SK-N-SH treated with all-trans-retinoic acid at 6 μM for 48 hours (cell line): Measurements from ENCODE around the gene KRTAP5-3.

ENCODE experiments used
- ATAC-seq: fragments of 200-7000 bp; cut with Tn5 transposase; 3 replicates; pipeline ENCODE4 v1.9.1; 2020; ENCODE audit warnings: mild to moderate bottlenecking, moderate library complexity
- ARNTL ChIP-seq: fragments of 450-650 bp; formaldehyde crosslinking; IDR thresholded peaks from 2 replicates; pipeline ENCODE4 v1.5.0; 2020; ENCODE audit warnings: low read depth, mild to moderate bottlenecking, moderate library complexity, borderline replicate concordance
- GLIS3 ChIP-seq: fragments of 250-450 bp; sonication (Bioruptor Pico); IDR thresholded peaks from 2 replicates; pipeline ENCODE4 v1.5.0; 2020; ENCODE audit warnings: mild to moderate bottlenecking, moderate library complexity
- ISL1 ChIP-seq: fragments of 250-450 bp; sonication (Bioruptor Pico); IDR thresholded peaks from 2 replicates; pipeline ENCODE4 v2.1.2; 2022; ENCODE audit warnings: mild to moderate bottlenecking, moderate library complexity
- OSR1 ChIP-seq: fragments of 250-450 bp; sonication (Bioruptor Pico); IDR thresholded peaks from 2 replicates; pipeline ENCODE4 v1.8.0; 2022; ENCODE audit warnings: moderate library complexity, mild to moderate bottlenecking, inconsistent platforms
- POU6F1 ChIP-seq: fragments of 250-450 bp; sonication (Bioruptor Pico); IDR thresholded peaks from 2 replicates; pipeline ENCODE4 v1.8.0; 2021; ENCODE audit warnings: low read depth, mild to moderate bottlenecking, moderate library complexity, borderline replicate concordance
- RARB ChIP-seq: fragments of 250-450 bp; sonication (Bioruptor Pico); IDR thresholded peaks from 2 replicates; pipeline ENCODE4 v1.8.0; 2021; ENCODE audit warnings: mild to moderate bottlenecking, moderate library complexity
- SNAI2 ChIP-seq: fragments of 250-450 bp; sonication (Bioruptor Pico); IDR thresholded peaks from 2 replicates; pipeline ENCODE4 v1.5.0; 2020; ENCODE audit warnings: mild to moderate bottlenecking, moderate library complexity
- ZC3H10 ChIP-seq: fragments of 250-450 bp; sonication (Bioruptor Pico); IDR thresholded peaks from 2 replicates; pipeline ENCODE4 v1.5.1; 2021; ENCODE audit warnings: mild to moderate bottlenecking, moderate library complexity
- ZFP3 ChIP-seq: fragments of 250-450 bp; sonication (Bioruptor Pico); IDR thresholded peaks from 2 replicates; pipeline ENCODE4 v1.5.0; 2020; ENCODE audit warnings: mild to moderate bottlenecking, moderate library complexity
- ZNF70 ChIP-seq: fragments of 450-650 bp; formaldehyde crosslinking; IDR thresholded peaks from 2 replicates; pipeline ENCODE4 v1.5.0; 2020; ENCODE audit warnings: mild to moderate bottlenecking, moderate library complexity
- ZNF8 ChIP-seq: fragments of 450-650 bp; formaldehyde crosslinking; IDR thresholded peaks from 2 replicates; pipeline ENCODE4 v1.5.0; 2020; ENCODE audit warnings: mild to moderate bottlenecking, moderate library complexity
- TF ChIP-seq, protein P1 (sequence below): fragments of 250-450 bp; sonication (Bioruptor Pico); IDR thresholded peaks from 2 replicates; pipeline ENCODE4 v1.5.0; 2020; ENCODE audit warnings: mild to moderate bottlenecking, moderate library complexity
- TF ChIP-seq, protein P2 (sequence below): fragments of 250-450 bp; sonication (Bioruptor Pico); IDR thresholded peaks from 2 replicates; pipeline ENCODE4 v1.5.1; 2021; ENCODE audit warnings: mild to moderate bottlenecking, moderate library complexity

The KRTAP5-3 gene

GRCh38 chr11:1558775-1559110, 49.5 kb downstream of the KRTAP5-3 start (continued):
- TF ChIP-seq, protein P1, sequence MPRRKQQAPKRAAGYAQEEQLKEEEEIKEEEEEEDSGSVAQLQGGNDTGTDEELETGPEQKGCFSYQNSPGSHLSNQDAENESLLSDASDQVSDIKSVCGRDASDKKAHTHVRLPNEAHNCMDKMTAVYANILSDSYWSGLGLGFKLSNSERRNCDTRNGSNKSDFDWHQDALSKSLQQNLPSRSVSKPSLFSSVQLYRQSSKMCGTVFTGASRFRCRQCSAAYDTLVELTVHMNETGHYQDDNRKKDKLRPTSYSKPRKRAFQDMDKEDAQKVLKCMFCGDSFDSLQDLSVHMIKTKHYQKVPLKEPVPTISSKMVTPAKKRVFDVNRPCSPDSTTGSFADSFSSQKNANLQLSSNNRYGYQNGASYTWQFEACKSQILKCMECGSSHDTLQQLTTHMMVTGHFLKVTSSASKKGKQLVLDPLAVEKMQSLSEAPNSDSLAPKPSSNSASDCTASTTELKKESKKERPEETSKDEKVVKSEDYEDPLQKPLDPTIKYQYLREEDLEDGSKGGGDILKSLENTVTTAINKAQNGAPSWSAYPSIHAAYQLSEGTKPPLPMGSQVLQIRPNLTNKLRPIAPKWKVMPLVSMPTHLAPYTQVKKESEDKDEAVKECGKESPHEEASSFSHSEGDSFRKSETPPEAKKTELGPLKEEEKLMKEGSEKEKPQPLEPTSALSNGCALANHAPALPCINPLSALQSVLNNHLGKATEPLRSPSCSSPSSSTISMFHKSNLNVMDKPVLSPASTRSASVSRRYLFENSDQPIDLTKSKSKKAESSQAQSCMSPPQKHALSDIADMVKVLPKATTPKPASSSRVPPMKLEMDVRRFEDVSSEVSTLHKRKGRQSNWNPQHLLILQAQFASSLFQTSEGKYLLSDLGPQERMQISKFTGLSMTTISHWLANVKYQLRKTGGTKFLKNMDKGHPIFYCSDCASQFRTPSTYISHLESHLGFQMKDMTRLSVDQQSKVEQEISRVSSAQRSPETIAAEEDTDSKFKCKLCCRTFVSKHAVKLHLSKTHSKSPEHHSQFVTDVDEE (CRISPR knock-in tag), result no peak
- TF ChIP-seq ARNTL (no peak), ZFP3 (CRISPR knock-in tag) (no peak)

DNA sequence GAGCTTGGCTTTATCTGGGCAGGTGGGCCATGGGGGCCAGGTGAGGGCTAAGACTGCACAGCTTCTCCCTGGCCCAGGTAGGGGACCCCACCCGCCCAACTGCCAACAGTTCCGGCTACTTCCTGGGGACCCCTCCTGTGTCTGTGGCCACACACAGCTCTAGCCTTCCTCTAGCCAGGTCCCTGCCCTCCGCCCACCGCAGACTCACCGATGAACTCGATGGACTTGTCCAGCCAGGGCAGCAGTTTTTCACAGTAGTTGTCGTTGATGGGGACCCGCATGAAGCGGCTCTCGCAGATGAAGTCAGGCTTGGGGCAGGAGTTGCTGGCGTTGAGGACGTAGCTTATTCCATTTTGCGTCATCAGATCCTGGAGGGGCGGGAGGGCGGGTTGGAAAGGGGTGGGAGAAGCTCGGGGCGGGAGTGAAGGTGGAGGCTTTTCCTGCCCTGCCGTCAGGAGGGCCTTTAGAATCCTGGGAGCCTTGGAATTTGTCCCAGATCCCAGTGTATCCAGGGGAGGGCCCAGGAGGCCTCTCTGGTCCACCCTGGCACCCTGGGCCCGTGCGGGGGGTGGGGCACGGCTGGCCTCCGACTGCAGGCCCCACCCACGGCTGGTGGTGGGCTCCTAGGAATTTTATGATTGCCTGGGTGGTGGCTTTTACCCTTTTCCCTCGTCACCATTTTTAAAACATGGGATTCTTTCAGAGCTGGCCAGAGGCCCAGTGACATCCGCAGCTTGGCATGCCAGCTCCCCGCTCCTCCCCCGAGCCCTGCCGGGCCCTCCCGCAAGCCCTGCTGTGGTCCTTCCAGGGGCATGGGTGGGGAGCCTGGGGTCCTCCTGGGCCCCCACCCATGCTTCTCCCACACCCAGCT, 50.1 kb downstream of the KRTAP5-3 start:
- peak; percentile 82 for ATAC-seq
- TF ChIP-seq POU6F1, result no peak
- TF ChIP-seq, protein P2, sequence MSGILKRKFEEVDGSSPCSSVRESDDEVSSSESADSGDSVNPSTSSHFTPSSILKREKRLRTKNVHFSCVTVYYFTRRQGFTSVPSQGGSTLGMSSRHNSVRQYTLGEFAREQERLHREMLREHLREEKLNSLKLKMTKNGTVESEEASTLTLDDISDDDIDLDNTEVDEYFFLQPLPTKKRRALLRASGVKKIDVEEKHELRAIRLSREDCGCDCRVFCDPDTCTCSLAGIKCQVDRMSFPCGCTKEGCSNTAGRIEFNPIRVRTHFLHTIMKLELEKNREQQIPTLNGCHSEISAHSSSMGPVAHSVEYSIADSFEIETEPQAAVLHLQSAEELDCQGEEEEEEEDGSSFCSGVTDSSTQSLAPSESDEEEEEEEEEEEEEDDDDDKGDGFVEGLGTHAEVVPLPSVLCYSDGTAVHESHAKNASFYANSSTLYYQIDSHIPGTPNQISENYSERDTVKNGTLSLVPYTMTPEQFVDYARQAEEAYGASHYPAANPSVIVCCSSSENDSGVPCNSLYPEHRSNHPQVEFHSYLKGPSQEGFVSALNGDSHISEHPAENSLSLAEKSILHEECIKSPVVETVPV (CRISPR knock-in tag), result no peak
- no peak for TF ChIP-seq OSR1 (CRISPR knock-in tag)
- no peak for TF ChIP-seq ZNF70 (CRISPR knock-in tag)
- TF ChIP-seq ZNF8 (CRISPR knock-in tag), result no peak
- TF ChIP-seq GLIS3 (CRISPR knock-in tag), result no peak
- no peak for TF ChIP-seq ARNTL
- no peak for TF ChIP-seq RARB
- TF ChIP-seq ZC3H10 (CRISPR knock-in tag), result no peak
- no peak for TF ChIP-seq ISL1 (CRISPR knock-in tag)
- no peak for TF ChIP-seq SNAI2 (CRISPR knock-in tag)
